H1 (cell line): ENCODE measurements around the gene RHBDD1.

ENCODE experiments used
- CBX5 ChIP-seq: fragments of 300-800, 300-1000 bp; sonication (generic); IDR thresholded peaks from 2 replicates; pipeline ENCODE4 v1.7.1; 2016; ENCODE audit warnings: antibody characterized with exemption, low read length, low read depth
- CEBPB ChIP-seq: IDR thresholded peaks from 2 replicates; pipeline ENCODE4 v1.6.1; 2012; ENCODE audit warnings: low read depth, low read length
- CTBP2 ChIP-seq: IDR thresholded peaks from 2 replicates; pipeline ENCODE4 v1.7.0; 2011; ENCODE audit warnings: borderline replicate concordance, mild to moderate bottlenecking, moderate library complexity, mixed read lengths, low read length; ENCODE audit not compliant: insufficient read depth, insufficient read length
- EP300 ChIP-seq, 2 experiments: IDR thresholded peaks; 1 replicate in 1 of 2; 2 replicates in 1 of 2; pipeline ENCODE4 v1.6.1; 2011 to 2012; ENCODE audit warnings: low read depth in 2 of 2, low read length in 2 of 2, mild to moderate bottlenecking in 2 of 2, borderline replicate concordance in 1 of 2, inconsistent platforms in 1 of 2, moderate library complexity in 1 of 2
- EZH2 ChIP-seq: fragments of 200-600 bp; sonication (generic); IDR thresholded peaks from 2 replicates; pipeline ENCODE4 v1.7.1; 2012; ENCODE audit warnings: low read depth, mild to moderate bottlenecking, moderate library complexity, low read length, inconsistent platforms; ENCODE audit not compliant: severe bottlenecking
- HDAC2 ChIP-seq, 2 experiments: fragments of 300-600 bp in 1 of 2; sonication (generic) in 1 of 2; IDR thresholded peaks; 2 replicates each; pipeline ENCODE4 v1.6.1; 2011 to 2012; ENCODE audit warnings: low read depth in 2 of 2, low read length in 2 of 2, mild to moderate bottlenecking in 2 of 2, moderate library complexity in 2 of 2, borderline replicate concordance in 1 of 2, inconsistent platforms in 1 of 2
- KDM4A ChIP-seq: IDR thresholded peaks from one replicate; pipeline ENCODE4 v1.7.1; 2012; ENCODE audit warnings: low read depth, mild to moderate bottlenecking, moderate library complexity, low read length, inconsistent platforms; ENCODE audit not compliant: severe bottlenecking
- POLR2A ChIP-seq, 2 experiments: IDR thresholded peaks; 1 replicate in 1 of 2; 2 replicates in 1 of 2; pipeline ENCODE4 v1.6.1; 2011; ENCODE audit warnings: low read depth in 2 of 2, low read length in 2 of 2, mild to moderate bottlenecking in 2 of 2; ENCODE audit errors: control extremely low read depth in 1 of 2
- RAD21 ChIP-seq, 2 experiments: IDR thresholded peaks in 1 of 2; conservative IDR thresholded peaks in 1 of 2; 2 replicates each; pipeline ENCODE4 v1.6.1; 2011; ENCODE audit warnings: low read depth in 2 of 2, low read length in 2 of 2, improper control_type of control experiment in 1 of 2, inconsistent platforms in 1 of 2, mild to moderate bottlenecking in 1 of 2, moderate library complexity in 1 of 2
- RXRA ChIP-seq: IDR thresholded peaks from 2 replicates; pipeline ENCODE4 v1.6.1; 2011; ENCODE audit warnings: low read depth, mild to moderate bottlenecking, low read length, moderate library complexity; ENCODE audit not compliant: insufficient read depth
- SIN3A ChIP-seq, 2 experiments: IDR thresholded peaks in 1 of 2; conservative IDR thresholded peaks in 1 of 2; 2 replicates each; pipeline ENCODE4 v1.6.1; 2011 to 2012; ENCODE audit warnings: low read length in 2 of 2, improper control_type of control experiment in 1 of 2, low read depth in 1 of 2, mild to moderate bottlenecking in 1 of 2
- TF ChIP-seq, protein P1 (sequence below): IDR thresholded peaks from 2 replicates; pipeline ENCODE4 v1.6.1; 2012; ENCODE audit warnings: inconsistent platforms
- TF ChIP-seq, protein P2 (sequence below): IDR thresholded peaks from 2 replicates; pipeline ENCODE4 v1.6.1; 2012; ENCODE audit warnings: inconsistent platforms
- TF ChIP-seq, protein P3 (sequence below), 3 experiments: IDR thresholded peaks; 1 replicate in 2 of 3; 2 replicates in 1 of 3; pipeline versions ENCODE4 v1.5.1 to v1.6.1; 2011; ENCODE audit warnings: low read length in 3 of 3, mild to moderate bottlenecking in 3 of 3, inconsistent platforms in 2 of 3, low read depth in 1 of 3, moderate library complexity in 1 of 3; ENCODE audit not compliant: insufficient read depth in 1 of 3; ENCODE audit errors: control extremely low read depth in 1 of 3

DNA sequence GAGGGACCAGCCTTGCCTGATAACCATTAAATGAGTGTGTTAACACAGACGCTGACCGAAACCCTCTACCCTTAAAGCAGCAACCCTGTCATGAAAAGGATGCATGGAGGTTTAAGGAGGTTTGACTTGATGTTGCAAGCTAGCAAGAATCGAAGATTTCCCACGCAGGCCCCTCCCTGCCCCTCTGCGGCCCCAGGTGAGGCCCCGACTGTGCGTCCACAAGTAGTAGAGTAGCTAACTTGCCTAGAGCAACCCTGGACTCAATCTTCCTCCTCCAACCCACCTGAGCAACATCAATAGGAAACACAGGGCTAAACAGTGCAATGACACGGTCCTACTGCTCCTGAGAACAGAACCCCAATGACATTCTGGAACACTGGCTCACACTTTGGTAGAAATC is 178.0 kb downstream of the RHBDD1 start:
- TF ChIP-seq SIN3A (conservative IDR thresholded peaks at IDR 0.05 in 1 of 2, IDR thresholded peaks at IDR 0.05 in 1 of 2; ENCODE audit: low read depth in 1 of 2, low read length in 2 of 2) (no peak), KDM4A (no peak), HDAC2 (IDR thresholded peaks at IDR 0.05; ENCODE audit: borderline replicate concordance in 1 of 2, low read depth in 2 of 2, low read length in 2 of 2) (no peak), POLR2A (IDR thresholded peaks at IDR 0.05; ENCODE audit: control extremely low read depth in 1 of 2, low read depth in 2 of 2, low read length in 2 of 2) (no peak), CTBP2 (no peak), RXRA (no peak), EZH2 (no peak), EP300 (IDR thresholded peaks at IDR 0.05; ENCODE audit: borderline replicate concordance in 1 of 2, low read depth in 2 of 2, low read length in 2 of 2) (no peak), CEBPB (no peak), RAD21 (IDR thresholded peaks at IDR 0.05 in 1 of 2, conservative IDR thresholded peaks at IDR 0.05 in 1 of 2; ENCODE audit: low read depth in 2 of 2, low read length in 2 of 2) (no peak), CBX5 (no peak)
- TF ChIP-seq, protein P1, sequence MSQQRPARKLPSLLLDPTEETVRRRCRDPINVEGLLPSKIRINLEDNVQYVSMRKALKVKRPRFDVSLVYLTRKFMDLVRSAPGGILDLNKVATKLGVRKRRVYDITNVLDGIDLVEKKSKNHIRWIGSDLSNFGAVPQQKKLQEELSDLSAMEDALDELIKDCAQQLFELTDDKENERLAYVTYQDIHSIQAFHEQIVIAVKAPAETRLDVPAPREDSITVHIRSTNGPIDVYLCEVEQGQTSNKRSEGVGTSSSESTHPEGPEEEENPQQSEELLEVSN = no peak
- TF ChIP-seq, protein P2, sequence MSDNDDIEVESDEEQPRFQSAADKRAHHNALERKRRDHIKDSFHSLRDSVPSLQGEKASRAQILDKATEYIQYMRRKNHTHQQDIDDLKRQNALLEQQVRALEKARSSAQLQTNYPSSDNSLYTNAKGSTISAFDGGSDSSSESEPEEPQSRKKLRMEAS = no peak
- TF ChIP-seq, protein P3, sequence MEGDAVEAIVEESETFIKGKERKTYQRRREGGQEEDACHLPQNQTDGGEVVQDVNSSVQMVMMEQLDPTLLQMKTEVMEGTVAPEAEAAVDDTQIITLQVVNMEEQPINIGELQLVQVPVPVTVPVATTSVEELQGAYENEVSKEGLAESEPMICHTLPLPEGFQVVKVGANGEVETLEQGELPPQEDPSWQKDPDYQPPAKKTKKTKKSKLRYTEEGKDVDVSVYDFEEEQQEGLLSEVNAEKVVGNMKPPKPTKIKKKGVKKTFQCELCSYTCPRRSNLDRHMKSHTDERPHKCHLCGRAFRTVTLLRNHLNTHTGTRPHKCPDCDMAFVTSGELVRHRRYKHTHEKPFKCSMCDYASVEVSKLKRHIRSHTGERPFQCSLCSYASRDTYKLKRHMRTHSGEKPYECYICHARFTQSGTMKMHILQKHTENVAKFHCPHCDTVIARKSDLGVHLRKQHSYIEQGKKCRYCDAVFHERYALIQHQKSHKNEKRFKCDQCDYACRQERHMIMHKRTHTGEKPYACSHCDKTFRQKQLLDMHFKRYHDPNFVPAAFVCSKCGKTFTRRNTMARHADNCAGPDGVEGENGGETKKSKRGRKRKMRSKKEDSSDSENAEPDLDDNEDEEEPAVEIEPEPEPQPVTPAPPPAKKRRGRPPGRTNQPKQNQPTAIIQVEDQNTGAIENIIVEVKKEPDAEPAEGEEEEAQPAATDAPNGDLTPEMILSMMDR (IDR thresholded peaks at IDR 0.05; ENCODE audit: control extremely low read depth in 1 of 3, insufficient read depth in 1 of 3, low read depth in 1 of 3, low read length in 3 of 3) = no peak
